Stimulated activated naive CD8-positive, alpha-beta T cell treated with anti-CD3 and anti-CD28 coated beads, Interleukin-15, amount 100 ng/mL, for 72 hours (primary cell): ENCODE data around the gene SMIM34.
A peak's percentile ranks its signal among the peaks of the same experiment; 100 is the strongest.
"Not testable (repeated sequence)": the region's sequence is repeated elsewhere in the genome, so short reads cannot be mapped to it uniquely, and the experiment has no call there.

Source experiments
- ATAC-seq: fragments of 150-1000 bp; cut with Tn5 transposase; 2 replicates; pipeline ENCODE4 v1.10.0; 2021; ENCODE audit warnings: mild to moderate bottlenecking, moderate library complexity
- DNase-seq, 2 donors: peaks; one replicate each; pipeline ENCODE4 v3.0.0; 2021 to 2022
- H3K27ac Mint-ChIP-seq, 2 donors: one replicate each; pipeline ENCODE4 v1.8.0; 2022; ENCODE audit warnings: mild to moderate bottlenecking in 2 of 2, mixed read lengths in 2 of 2, moderate library complexity in 2 of 2
- H3K27me3 Mint-ChIP-seq: one replicate; pipeline ENCODE4 v1.8.0; 2022; ENCODE audit warnings: mixed read lengths
- H3K4me1 Mint-ChIP-seq: one replicate; pipeline ENCODE4 v1.8.0; 2022; ENCODE audit warnings: mild to moderate bottlenecking, mixed read lengths
- H3K4me3 Mint-ChIP-seq, 2 donors: one replicate each; pipeline ENCODE4 v1.8.0; 2022; ENCODE audit warnings: mild to moderate bottlenecking in 2 of 2, mixed read lengths in 2 of 2, moderate library complexity in 1 of 2
- H3K9me3 Mint-ChIP-seq, 2 donors: one replicate each; pipeline ENCODE4 v1.8.0; 2022; ENCODE audit warnings: mixed read lengths in 2 of 2

The SMIM34 gene

GRCh38 chr21:34400522-34400921 is 23.2 kb downstream of the SMIM34 start:
- not testable (repeated sequence) for H3K27me3 Mint-ChIP-seq, H3K4me1 Mint-ChIP-seq, H3K9me3 Mint-ChIP-seq, ATAC-seq, H3K4me3 Mint-ChIP-seq, DNase-seq, H3K27ac Mint-ChIP-seq

- not testable (repeated sequence) for H3K4me3 Mint-ChIP-seq, H3K27ac Mint-ChIP-seq, H3K4me1 Mint-ChIP-seq, H3K27me3 Mint-ChIP-seq, H3K9me3 Mint-ChIP-seq, DNase-seq
- peak; percentile 91 for ATAC-seq
Measured at GRCh38 chr21:34383724-34384415, 39.9 kb downstream of the SMIM34 start.

- not testable (repeated sequence) for H3K4me1 Mint-ChIP-seq, H3K27me3 Mint-ChIP-seq, H3K9me3 Mint-ChIP-seq
Measured at GRCh38 chr21:34383138-34383537, 40.6 kb downstream of the SMIM34 start.

GRCh38 chr21:34375619-34375972 is 48.2 kb downstream of the SMIM34 start:
- not testable (repeated sequence) for H3K27ac Mint-ChIP-seq, H3K4me3 Mint-ChIP-seq, H3K4me1 Mint-ChIP-seq, H3K9me3 Mint-ChIP-seq, H3K27me3 Mint-ChIP-seq, DNase-seq
- peak; percentile 94 for ATAC-seq

More at GRCh38 chr21:34383138-34383537, 40.6 kb downstream of the SMIM34 start:
- not testable (repeated sequence) for ATAC-seq, H3K4me3 Mint-ChIP-seq, DNase-seq, H3K27ac Mint-ChIP-seq

- not testable (repeated sequence) for H3K27me3 Mint-ChIP-seq, H3K9me3 Mint-ChIP-seq, H3K4me1 Mint-ChIP-seq, DNase-seq, H3K27ac Mint-ChIP-seq, H3K4me3 Mint-ChIP-seq
- ATAC-seq = peak; percentile 97
Measured at GRCh38 chr21:34374940-34375618, 48.7 kb downstream of the SMIM34 start, which contains the start of gene SMIM11. Gene SMIM11 (plus strand): TSS chr21:34375507. CDS start chr21:34379505, 3,998 bp downstream.

GRCh38 chr21:34374462-34374861 is 49.3 kb downstream of the SMIM34 start:
- H3K4me3 Mint-ChIP-seq, H3K4me1 Mint-ChIP-seq, DNase-seq, H3K27ac Mint-ChIP-seq, ATAC-seq, H3K9me3 Mint-ChIP-seq, H3K27me3 Mint-ChIP-seq: not testable (repeated sequence)

- no peaks in the 10 kb centered on the region for H3K9me3 Mint-ChIP-seq
- no peak for ATAC-seq
- no peak overlapping the region for H3K27ac Mint-ChIP-seq
- no peak for DNase-seq
- no peaks in the 10 kb centered on the region for H3K4me1 Mint-ChIP-seq
- H3K27me3 Mint-ChIP-seq = peaks cover 21% of the 10 kb centered on the region
- H3K4me3 Mint-ChIP-seq = no peak overlapping the region
Measured at GRCh38 chr21:34372321-34372720, 51.4 kb downstream of the SMIM34 start.

GRCh38 chr21:34369741-34370140 is 54.0 kb downstream of the SMIM34 start:
- no peak overlapping the region for H3K27ac Mint-ChIP-seq
- no peaks in the 10 kb centered on the region for H3K9me3 Mint-ChIP-seq
- DNase-seq = no peak
- H3K4me1 Mint-ChIP-seq = no peaks in the 10 kb centered on the region
- H3K27me3 Mint-ChIP-seq = peaks cover 21% of the 10 kb centered on the region
- H3K4me3 Mint-ChIP-seq = no peak overlapping the region
- ATAC-seq = no peak
